IMR-90 (cell line): ENCODE measurements around the gene SIRPD.

Experiments
- CEBPB ChIP-seq: IDR thresholded peaks from 2 replicates; pipeline ENCODE4 v1.6.1; 2012; ENCODE audit warnings: low read depth, low read length, improper control_type of control experiment
- CTCF ChIP-seq: conservative IDR thresholded peaks from 2 replicates; pipeline ENCODE4 v1.5.1; 2012; ENCODE audit warnings: mild to moderate bottlenecking, low read depth, low read length, improper control_type of control experiment
- FOS ChIP-seq: fragments of 150-350 bp; IDR thresholded peaks from 2 replicates; pipeline ENCODE4 v1.6.1; 2016; ENCODE audit warnings: low read depth, low read length
- MAZ ChIP-seq: IDR thresholded peaks from 2 replicates; pipeline ENCODE4 v1.6.1; 2012; ENCODE audit warnings: low read depth, mild to moderate bottlenecking, low read length, improper control_type of control experiment, moderate library complexity, borderline replicate concordance
- MXI1 ChIP-seq: IDR thresholded peaks from 2 replicates; pipeline ENCODE4 v1.6.1; 2012; ENCODE audit warnings: low read depth, mild to moderate bottlenecking, low read length, moderate library complexity, borderline replicate concordance
- NFE2L2 ChIP-seq: fragments of 150-350 bp; IDR thresholded peaks from 2 replicates; pipeline ENCODE4 v1.6.1; 2016; ENCODE audit warnings: low read depth, mild to moderate bottlenecking, low read length
- POLR2A ChIP-seq: IDR thresholded peaks from 2 replicates; pipeline ENCODE4 v1.6.1; 2012; ENCODE audit warnings: mild to moderate bottlenecking, low read depth, low read length
- RAD21 ChIP-seq: IDR thresholded peaks from 2 replicates; pipeline ENCODE4 v1.6.1; 2012; ENCODE audit warnings: low read length, improper control_type of control experiment
- RFX5 ChIP-seq: IDR thresholded peaks from 2 replicates; pipeline ENCODE4 v1.8.0; 2012; ENCODE audit warnings: low read depth, mild to moderate bottlenecking, low read length, moderate library complexity
- SMC3 ChIP-seq: fragments of 150-350 bp; IDR thresholded peaks from 2 replicates; pipeline ENCODE4 v1.6.1; 2016; ENCODE audit warnings: low read depth, mild to moderate bottlenecking, antibody characterized with exemption, low read length, moderate library complexity
- USF2 ChIP-seq: fragments of 150-350 bp; IDR thresholded peaks from 2 replicates; pipeline ENCODE4 v1.6.1; 2017; ENCODE audit warnings: mild to moderate bottlenecking, antibody characterized with exemption, low read length, low read depth

- TF ChIP-seq MXI1 (no peak), CTCF (no peak), CEBPB (no peak), MAZ (no peak), NFE2L2 (no peak), SMC3 (no peak), POLR2A (no peak), RAD21 (no peak), USF2 (no peak), FOS (no peak), RFX5 (no peak)
Observed at GRCh38 chr20:1595333-1595732, 37.8 kb upstream of the SIRPD start.
